Upper lobe of right lung (tissue), 1 donor: ENCODE data around the gene NKX1-2. TPM values are rescaled to one million over a fixed set of nuclear protein-coding genes. Genes with fewer than 3 reads are reported as not detected.
"Not testable (repeated sequence)": the region's sequence is repeated elsewhere in the genome, so short reads cannot be mapped to it uniquely, and the experiment has no call there.

Source experiments
- ATAC-seq: fragments of 200-7000 bp; cut with Tn5 transposase; one replicate; pipeline ENCODE4 v1.9.1; 2020; ENCODE audit warnings: mild to moderate bottlenecking, moderate library complexity
- DNase-seq: peaks from one replicate; pipeline ENCODE4 v3.0.0-alpha.2; 2020
- H3K27ac ChIP-seq: fragments of 200-600 bp; one replicate; pipeline ENCODE4 v1.8.0; 2022
- H3K27me3 ChIP-seq: fragments of 200-600 bp; one replicate; pipeline ENCODE4 v1.8.0; 2022; ENCODE audit warnings: mild to moderate bottlenecking
- H3K36me3 ChIP-seq: fragments of 200-600 bp; one replicate; pipeline ENCODE4 v1.8.0; 2022
- H3K4me1 ChIP-seq: fragments of 200-600 bp; one replicate; pipeline ENCODE4 v1.8.0; 2022
- H3K4me3 ChIP-seq: fragments of 200-600 bp; one replicate; pipeline ENCODE4 v1.8.0; 2022; ENCODE audit warnings: mild to moderate bottlenecking
- H3K9me3 ChIP-seq: fragments of 200-600 bp; one replicate; pipeline ENCODE4 v1.8.0; 2022
- CTCF ChIP-seq: fragments of 200-600 bp; IDR thresholded peaks from one replicate; pipeline ENCODE4 v1.8.0; 2022; ENCODE audit warnings: antibody characterized with exemption
- intact Hi-C: fragments of 100-400 bp; cut with DNase I; formaldehyde crosslinking; loops from one replicate; pipeline ENCODE4 v1.11.0; 2022
- total RNA-seq: library from RNA; stranded (reverse); fragmentation: NEBNext Ultra II Directional; extraction: Animal tissue kit (Norgen Biotek cat#: 25700); gene quantifications from one replicate; pipeline ENCODE4 v1.2.1, GENCODE V29; 2021
- donor health status: DM: no; HTN: yes; CAD: no; lungs with severe emphysema.

The NKX1-2 gene
- total RNA-seq, 1 donor from 2014 or later = not detected

GRCh38 chr10:124449170-124450011 is 444 bp downstream of the NKX1-2 start:
- Histone ChIP-seq H3K9me3 (no peaks in the 10 kb centered on the region), H3K27me3 (peaks cover 86% of the 10 kb centered on the region), H3K27ac (no peak overlapping the region), H3K4me3 (no peak overlapping the region), H3K4me1 (peaks cover 10% of the 10 kb centered on the region), H3K36me3 (no peaks in the 10 kb centered on the region)
- ATAC-seq = no peak
- no peak for TF ChIP-seq CTCF
- DNase-seq = no peak
- intact Hi-C loops = no loop called here

- TF ChIP-seq CTCF = no peak
- ATAC-seq (no peak), DNase-seq (no peak)
- Histone ChIP-seq H3K36me3 (no peaks in the 10 kb centered on the region), H3K9me3 (no peaks in the 10 kb centered on the region), H3K27me3 (peaks cover 86% of the 10 kb centered on the region), H3K4me1 (peaks cover 10% of the 10 kb centered on the region), H3K27ac (no peak overlapping the region), H3K4me3 (no peak overlapping the region)
- intact Hi-C loops = no loop called here
Observed at GRCh38 chr10:124448696-124449169, 1.1 kb downstream of the NKX1-2 start.

- Histone ChIP-seq H3K36me3 (no peaks in the 10 kb centered on the region), H3K27me3 (peaks cover 86% of the 10 kb centered on the region), H3K4me1 (peaks cover 10% of the 10 kb centered on the region), H3K4me3 (no peak overlapping the region), H3K9me3 (no peaks in the 10 kb centered on the region), H3K27ac (no peak overlapping the region)
- TF ChIP-seq CTCF = no peak
- intact Hi-C loops = no loop called here
- no peak for DNase-seq
- no peak for ATAC-seq
Observed at GRCh38 chr10:124447751-124448466, 1.9 kb downstream of the NKX1-2 start.

GRCh38 chr10:124446830-124447750 is 2.7 kb downstream of the NKX1-2 start:
- DNase-seq (no peak), ATAC-seq (no peak)
- no peak for TF ChIP-seq CTCF
- intact Hi-C loops = no loop called here
- no peak overlapping the region for H3K27ac ChIP-seq
- H3K4me3 ChIP-seq = no peak overlapping the region
- H3K9me3 ChIP-seq = no peaks in the 10 kb centered on the region
- H3K4me1 ChIP-seq = peaks cover 10% of the 10 kb centered on the region
- H3K36me3 ChIP-seq = no peaks in the 10 kb centered on the region
- H3K27me3 ChIP-seq = peaks cover 78% of the 10 kb centered on the region

GRCh38 chr10:124441694-124442093 is 8.1 kb downstream of the NKX1-2 start:
- H3K4me1 ChIP-seq, intact Hi-C loops, DNase-seq, H3K36me3 ChIP-seq, ATAC-seq, H3K9me3 ChIP-seq, H3K4me3 ChIP-seq, H3K27ac ChIP-seq: not testable (repeated sequence)
- H3K27me3 ChIP-seq = peaks cover 25% of the 10 kb centered on the region
